GM21737 (cell line): ENCODE results near the gene TRIM63.

ENCODE experiments used
- ATAC-seq: cut with Tn5 transposase; IDR thresholded peaks from one replicate; pipeline ENCODE4 v1.9.1; 2021; ENCODE audit warnings: mild to moderate bottlenecking, moderate library complexity; ENCODE audit not compliant: unreplicated experiment

Gene TRIM63

GRCh38 chr1:26058052-26058595 lies 9.3 kb downstream of the TRIM63 start:
- no peak for ATAC-seq

- no peak for ATAC-seq
Measured at GRCh38 chr1:26057189-26057588, 10.2 kb downstream of the TRIM63 start.

- ATAC-seq = no peak
Measured at GRCh38 chr1:26055041-26055440, 12.4 kb downstream of the TRIM63 start.

GRCh38 chr1:26053718-26054560 lies 13.5 kb downstream of the TRIM63 start:
- ATAC-seq = no peak

- no peak for ATAC-seq
Measured at GRCh38 chr1:26050248-26050640, 17.2 kb downstream of the TRIM63 start.

GRCh38 chr1:26049531-26050247 lies 17.7 kb downstream of the TRIM63 start:
- ATAC-seq = no peak

- no peak for ATAC-seq
Measured at GRCh38 chr1:26047278-26047874, 20.1 kb downstream of the TRIM63 start.

- ATAC-seq = no peak
Measured at GRCh38 chr1:26046246-26047095, 21.0 kb downstream of the TRIM63 start.

GRCh38 chr1:26045722-26046245 lies 21.6 kb downstream of the TRIM63 start, which contains the start of gene SLC30A2:
SLC30A2 (minus strand) TSS chr1:26046118; CDS start chr1:26045896, 222 bp downstream.
- no peak for ATAC-seq

- ATAC-seq = no peak
Measured at GRCh38 chr1:26044971-26045721, 22.3 kb downstream of the TRIM63 start.

GRCh38 chr1:26044414-26044813 lies 23.0 kb downstream of the TRIM63 start:
- ATAC-seq = no peak

- no peak for ATAC-seq
Measured at GRCh38 chr1:26043765-26044164, 23.7 kb downstream of the TRIM63 start.

- no peak for ATAC-seq
Measured at GRCh38 chr1:26041978-26042377, 25.5 kb downstream of the TRIM63 start.

- ATAC-seq = no peak
Measured at GRCh38 chr1:26041401-26041800, 26.0 kb downstream of the TRIM63 start.

GRCh38 chr1:26038904-26039303 lies 28.5 kb downstream of the TRIM63 start:
- ATAC-seq = no peak

- ATAC-seq = no peak
Measured at GRCh38 chr1:26038477-26038876, 29.0 kb downstream of the TRIM63 start.

GRCh38 chr1:26037904-26038303 lies 29.5 kb downstream of the TRIM63 start:
- ATAC-seq = no peak

- no peak for ATAC-seq
Measured at GRCh38 chr1:26036756-26037281, 30.6 kb downstream of the TRIM63 start.
